DMS53 treated with DMSO at 0.1 percent for 48 hours (cell line): ENCODE results near the gene CPNE5.
"Not testable (repeated sequence)": the region's sequence is repeated elsewhere in the genome, so short reads cannot be mapped to it uniquely, and the experiment has no call there.

ENCODE experiments used
- DNase-seq: peaks from one replicate; lab custom pipeline; 2025; ENCODE audit not compliant: unreplicated experiment; lab: John Stamatoyannopoulos, UW

Gene CPNE5

DNA sequence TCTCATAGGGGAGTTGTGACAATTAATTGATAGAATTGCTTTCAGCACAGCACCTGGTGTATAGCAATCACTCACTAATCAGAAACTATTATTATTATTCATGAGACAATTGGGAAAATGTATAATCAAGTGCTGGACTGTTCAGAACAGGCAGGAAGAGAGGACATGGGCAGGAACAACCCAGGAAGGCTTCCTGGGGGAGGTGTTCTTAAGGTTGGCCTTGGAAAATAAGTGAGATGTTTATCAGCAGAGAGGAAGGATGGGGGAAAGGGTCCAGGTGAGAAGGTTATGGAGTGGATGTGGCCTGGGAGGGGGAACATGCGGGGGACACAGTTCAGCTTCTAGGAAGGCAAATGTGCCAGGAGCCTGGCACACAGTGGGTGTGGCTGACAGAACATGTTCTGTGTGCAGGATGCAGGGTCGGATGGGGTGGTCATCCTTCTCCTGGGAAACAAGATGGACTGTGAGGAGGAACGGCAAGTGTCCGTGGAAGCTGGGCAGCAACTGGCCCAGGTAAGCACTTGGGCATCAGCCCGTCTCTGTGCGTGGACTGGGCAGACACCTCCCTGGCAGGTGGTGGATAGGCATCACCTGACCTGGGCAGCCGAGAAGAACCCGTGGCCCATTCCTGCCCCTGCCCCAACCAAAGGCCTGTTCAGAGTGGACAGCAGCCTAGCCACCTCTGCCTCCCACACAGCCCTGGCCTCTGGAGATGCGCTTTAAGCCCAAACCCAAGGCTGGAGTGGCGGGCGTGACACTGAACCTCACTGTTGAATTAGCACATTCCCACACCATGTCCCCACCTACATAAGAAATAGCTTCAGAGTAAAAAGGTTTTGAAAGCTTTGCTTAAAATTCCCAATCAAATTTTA is 110.7 kb downstream of the CPNE5 start:
- no peak for DNase-seq

DNA sequence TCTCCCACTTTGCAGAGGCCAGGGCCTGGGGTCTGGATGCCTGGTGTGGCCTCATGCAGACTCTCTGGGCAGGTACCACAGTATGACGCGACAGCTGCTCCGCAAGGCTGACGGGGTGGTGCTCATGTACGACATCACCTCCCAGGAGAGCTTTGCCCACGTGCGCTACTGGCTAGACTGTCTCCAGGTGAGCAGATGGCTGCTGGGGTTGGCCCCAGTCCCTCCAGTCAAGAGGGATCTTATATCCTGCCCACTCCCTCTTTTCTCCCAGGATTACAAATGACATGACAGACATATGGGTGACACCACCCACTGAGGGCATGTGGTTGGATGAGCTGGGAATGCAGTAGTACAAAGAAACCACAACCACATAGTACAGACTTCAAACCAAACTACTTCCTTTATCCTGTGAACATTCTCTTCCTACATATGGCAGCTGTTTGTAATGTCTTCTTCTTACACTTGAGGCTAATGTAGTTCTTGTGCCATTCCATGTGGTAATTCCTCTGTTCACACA is 111.7 kb downstream of the CPNE5 start:
- no peak for DNase-seq

DNA sequence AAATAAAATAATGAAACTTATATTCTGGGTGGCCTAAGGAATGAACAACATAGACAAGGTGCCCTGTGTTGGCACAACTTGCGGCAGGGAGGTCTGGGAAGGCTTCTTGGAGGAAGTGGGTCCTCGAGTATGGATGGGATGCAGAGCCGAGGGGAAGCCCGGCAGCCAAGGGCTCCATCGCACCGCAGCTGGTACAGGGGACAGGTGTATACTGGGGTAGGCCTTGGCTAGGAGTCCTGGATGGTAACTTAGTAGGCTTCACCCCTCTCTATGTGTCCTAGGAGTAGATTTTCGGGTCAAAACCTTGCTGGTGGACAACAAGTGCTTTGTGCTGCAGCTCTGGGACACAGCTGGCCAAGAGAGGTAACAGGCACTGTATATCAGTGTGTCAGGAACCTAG is 113.7 kb downstream of the CPNE5 start:
- DNase-seq, result no peak

DNA sequence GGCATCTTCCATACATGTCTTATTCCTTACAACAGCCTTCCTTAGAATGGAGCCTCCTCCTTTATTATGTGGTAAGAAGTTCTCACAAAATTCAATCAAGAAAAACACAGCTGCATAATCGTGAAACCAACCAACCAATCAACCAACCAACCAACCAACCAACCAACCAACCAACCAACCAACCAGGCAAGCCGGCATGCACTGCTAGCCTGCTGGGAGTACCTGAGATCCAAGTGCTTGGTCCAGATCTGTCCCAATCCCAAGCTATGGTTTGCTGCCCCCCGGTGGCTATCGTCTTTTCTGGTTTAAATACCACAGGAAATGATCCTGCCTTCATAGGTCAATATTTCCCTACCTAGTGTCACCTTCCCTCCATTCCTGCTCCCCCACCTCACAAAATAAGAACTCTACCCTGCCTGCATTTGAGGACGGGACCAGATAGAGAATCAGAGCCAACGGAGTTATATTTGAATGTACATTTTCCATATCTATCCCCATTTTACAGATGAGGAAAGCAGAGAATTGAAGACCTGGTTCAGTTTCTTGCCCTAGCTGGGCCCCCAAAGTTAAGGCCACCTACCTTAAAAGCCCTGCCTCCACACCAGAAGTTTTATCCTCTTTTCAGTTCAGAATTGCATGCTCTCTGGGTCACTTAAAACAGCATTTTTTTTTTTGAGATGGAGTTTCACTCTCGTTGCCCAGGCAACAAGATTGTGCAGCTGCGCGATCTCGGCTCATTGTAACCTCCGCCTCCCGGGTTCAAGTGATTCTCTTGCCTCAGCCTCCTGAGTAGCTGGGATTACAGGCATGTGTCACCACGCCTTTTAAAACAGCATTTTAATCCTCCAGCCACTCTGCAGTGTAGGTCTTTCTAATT is 114.5 kb downstream of the CPNE5 start:
- DNase-seq, result peak; percentile 41

DNA sequence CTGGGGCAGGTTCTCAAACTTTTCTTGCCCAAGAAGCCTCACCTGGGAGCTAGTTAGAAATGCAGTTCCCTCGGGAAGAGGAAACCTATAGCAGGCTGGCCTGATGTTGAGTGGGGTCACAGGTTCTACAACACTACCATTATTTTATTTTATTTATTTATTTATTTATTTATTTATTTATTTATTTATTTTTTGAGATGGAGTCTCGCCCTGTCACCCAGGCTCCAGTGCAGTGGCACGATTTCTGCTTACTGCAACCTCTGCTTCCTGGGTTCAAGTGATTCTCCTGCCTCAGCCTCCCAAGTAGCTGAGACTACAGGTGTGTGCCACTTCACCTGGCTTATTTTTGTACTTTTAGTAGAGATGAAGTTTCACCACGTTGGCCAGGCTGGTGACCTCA is 115.3 kb downstream of the CPNE5 start:
- not testable (repeated sequence) for DNase-seq

DNA sequence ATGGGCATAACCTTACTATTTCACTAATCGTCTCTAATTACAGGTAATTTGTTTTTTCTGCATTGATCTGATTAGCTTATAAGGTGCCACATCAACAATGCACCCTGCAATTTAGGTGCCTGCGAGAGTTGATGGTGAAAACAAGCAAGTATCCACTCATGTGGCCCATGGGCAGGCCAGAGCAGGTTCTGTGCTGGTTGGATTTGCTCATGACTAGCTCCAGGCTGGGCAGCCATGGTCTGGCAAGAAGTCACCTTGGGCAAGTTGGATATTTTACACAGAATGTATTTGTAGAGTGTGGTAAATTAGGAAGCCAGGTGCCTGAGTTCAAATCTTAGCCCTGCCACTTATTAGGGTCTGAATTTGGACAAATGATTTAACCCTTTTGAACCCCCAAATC is 116.4 kb downstream of the CPNE5 start:
- no peak for DNase-seq

DNA sequence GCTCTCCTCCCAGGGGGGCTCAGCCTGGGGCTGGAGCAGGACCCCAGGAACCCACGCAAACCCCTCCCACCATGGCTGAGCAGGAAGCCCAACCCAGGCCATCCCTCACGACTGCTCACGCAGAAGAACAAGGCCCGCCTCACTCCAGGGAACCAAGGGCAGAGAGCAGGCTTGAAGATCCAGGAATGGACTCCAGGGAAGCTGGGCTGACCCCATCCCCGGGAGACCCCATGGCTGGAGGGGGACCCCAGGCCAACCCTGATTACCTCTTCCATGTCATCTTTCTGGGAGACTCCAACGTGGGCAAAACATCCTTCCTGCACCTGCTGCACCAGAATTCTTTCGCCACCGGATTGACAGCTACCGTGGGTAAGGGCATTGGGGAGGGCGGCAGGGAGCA is 116.9 kb downstream of the CPNE5 start:
- DNase-seq, result no peak

DNA sequence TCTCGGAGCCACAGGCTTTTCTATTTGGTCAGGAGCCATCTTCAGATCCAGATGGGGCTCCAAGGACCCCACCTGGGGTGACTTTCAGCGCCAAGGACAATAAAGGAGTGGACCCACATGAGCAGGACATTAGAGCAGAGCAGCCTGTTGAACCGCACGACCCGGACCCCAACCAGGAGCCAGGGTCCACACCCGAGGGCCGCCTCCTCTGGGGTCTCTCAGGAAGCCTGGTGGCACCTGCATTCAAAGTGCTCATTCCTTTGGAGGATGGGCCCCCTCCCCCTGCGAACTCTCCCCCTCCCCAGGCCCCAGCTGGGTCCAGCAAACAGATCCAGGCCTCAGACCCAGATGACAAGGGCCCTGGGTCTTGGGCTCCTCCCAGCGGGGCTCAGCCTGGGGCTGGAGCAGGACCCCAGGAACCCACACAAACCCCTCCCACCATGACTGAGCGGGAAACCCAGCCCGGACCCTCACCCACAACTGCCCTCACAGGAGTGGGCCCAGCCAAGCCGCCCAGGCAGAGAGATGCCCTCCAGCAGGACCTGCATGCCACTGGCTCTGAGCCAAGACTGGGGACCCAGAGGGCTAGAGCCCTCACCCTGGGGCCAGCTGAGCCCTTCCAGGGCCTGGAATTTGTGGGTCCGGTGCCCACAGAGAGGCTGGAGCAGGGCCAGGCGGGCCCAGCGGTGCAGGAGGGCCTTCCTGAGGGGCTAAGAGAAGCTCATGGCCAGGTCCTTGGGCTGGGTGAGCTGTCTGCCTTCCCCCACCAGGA is 117.7 kb downstream of the CPNE5 start:
- no peak for DNase-seq

DNA sequence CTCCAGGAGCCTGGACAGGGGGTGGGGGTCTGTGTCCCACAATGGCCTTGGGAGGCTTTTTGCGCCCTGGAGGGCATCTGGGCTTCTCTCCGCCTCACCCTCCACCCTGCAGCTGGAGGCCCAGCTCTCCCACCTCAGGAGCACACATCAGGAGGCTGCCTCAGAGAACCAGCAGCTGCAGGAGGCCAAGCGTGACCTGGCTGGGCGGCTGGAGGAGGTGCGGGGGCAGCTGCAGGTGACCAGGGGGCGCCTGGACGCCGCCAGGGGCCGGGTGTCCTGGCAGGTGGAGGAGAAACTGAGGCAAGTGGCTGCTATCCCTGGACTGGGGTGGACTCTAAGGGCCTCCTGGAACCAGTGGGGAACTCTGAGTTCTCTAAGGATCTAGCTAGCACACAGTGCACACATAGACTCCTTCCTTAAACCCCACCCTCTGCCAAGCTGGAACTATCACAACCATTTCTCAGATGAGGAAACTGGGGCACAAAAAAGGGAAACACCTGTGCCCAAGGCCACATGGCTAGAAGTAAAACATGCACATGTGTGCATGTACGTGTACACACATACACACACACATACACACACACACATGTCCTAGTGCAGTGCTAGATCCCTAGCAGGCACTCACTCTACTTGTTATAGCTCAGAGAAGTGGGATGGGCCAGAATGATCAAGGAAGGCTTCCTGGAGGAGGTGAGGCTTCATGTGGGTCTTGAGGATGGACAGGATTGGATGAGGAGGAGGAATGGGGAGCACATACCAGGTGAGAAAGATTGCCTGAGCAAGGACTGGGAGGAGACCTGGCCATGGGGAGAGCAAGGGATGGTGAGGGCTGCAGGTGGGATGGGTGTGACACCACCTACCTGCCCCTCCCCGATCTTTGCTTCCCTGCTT is 118.7 kb downstream of the CPNE5 start:
- peak; percentile 23 for DNase-seq

DNA sequence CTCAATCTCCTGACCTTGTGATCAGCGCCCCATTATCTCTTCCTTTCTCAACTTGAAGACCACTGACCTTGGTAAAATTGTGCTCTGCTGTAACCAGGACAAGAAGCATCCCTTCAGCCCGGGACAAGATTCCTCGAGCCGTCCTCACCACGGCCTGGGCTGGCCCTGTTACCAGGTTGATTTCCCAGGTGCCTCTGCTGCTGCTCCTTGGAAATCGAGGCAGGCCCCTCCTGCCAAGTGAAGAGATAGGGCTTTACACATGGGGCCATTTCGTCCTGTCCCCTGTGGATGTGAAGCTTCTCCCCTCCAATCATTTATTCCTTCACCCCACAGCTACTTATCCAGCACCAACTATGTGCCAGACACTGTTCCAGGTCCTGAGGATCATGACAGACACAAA is 120.1 kb downstream of the CPNE5 start:
- DNase-seq, result no peak

DNA sequence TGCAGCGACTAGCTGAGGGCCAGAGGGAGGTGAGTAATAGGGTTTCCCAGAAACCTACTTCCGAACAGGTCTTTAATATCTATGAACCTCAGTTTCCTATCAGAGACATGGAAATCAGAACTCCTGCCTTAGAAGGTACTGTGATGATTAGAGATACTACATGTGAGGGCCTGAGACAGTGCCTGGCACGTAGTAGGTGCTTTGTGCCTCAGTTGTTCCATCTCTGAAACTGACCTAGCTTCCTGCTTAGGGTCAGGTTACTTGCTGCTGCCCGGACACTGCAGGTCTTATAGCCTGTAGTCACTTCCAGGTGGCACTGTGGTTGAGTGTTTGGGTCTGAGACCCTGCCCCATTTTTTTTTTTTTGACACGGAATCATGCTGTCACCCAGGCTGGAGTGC is 120.7 kb downstream of the CPNE5 start:
- DNase-seq, result no peak

DNA sequence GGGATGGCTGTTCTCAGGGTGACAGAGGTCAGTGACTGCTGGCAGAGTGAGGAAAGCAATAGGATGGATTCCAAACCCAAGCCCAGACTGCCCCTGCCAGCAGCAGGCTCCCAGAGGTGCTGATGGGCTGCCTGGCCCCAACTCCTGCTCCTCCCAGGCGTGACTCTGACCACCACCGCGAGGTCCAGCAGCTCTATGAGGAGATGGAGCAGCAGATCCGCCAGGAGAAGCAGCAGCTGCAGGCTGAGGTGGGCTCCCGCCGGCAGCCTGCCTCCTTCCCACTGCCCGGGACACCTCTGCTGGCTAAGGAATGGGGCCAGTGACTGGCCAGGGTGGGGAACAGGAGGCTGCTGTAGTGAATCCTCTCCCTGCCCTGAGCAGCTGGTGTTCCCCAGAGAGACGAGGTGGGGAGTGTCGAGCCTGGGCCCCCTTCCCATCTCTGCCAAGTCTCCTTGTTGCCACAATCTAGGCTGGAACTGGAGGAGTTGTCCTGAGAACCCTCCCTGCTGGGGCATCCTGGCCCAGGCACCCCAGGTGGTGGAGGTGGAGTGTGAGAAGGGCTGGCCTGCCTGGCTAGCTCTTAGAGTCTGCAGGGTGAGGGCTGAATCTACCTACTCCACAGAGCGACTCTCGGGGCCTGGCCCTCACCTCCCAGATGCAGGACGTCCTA is 121.2 kb downstream of the CPNE5 start:
- DNase-seq, result no peak

DNA sequence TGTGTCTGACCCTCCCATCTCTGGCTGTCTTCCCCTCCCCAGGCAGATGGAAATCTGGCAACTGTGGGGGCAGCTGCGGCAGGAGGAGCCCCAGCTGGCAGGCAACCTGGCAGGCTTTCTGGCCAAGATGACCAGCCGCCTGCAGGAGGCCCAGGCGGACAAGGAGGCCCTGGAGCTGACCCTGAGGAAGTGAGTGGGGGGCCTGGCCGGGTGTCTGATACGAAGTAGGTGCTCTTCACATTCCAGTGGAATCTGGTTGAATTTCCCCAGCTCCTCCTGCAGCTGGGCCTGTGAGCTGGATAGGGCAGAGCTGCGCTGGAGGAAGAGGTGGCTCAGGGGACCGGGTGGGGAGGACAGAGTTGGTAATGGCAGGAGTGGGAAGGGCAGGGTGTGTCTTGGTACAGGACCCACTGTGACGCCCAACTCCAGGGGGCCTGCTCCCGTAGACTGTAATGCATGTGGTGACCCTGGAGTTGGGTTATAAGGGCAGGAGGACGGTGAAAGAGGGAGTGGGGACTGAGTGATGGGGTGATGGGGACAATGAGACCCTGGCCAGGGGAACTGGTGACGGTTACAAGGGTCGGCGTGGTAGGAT is 121.9 kb downstream of the CPNE5 start:
- no peak for DNase-seq

DNA sequence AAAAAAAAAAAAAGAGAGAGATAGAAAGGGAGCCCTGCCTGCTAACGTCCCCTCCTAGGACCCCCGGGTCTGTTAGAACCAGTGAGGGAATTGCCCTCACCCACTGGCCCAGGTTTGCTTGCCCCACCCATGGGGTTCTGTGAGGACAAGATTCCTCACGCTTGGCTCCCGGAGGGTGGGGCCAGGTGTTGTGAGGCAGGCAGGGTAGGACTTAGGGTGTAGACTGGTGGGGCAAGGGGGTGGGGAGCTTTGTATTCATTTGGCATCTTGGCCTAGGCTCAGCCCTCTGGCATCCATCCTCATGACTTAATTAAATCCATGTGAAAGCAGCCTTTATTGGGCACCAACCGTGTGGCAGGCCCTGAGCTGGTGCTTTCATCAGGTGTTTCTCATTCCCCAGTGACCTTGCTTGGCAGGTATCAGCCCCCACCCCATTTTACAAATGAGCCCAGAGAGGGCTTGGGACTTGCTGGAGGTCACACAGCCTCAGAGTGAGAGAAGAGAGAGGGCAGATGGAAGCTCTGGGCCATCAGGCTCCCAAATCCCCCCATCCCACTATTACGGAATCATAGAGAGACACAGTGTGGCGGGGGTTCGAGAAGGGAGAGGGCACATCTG is 122.7 kb downstream of the CPNE5 start:
- DNase-seq, result no peak

DNA sequence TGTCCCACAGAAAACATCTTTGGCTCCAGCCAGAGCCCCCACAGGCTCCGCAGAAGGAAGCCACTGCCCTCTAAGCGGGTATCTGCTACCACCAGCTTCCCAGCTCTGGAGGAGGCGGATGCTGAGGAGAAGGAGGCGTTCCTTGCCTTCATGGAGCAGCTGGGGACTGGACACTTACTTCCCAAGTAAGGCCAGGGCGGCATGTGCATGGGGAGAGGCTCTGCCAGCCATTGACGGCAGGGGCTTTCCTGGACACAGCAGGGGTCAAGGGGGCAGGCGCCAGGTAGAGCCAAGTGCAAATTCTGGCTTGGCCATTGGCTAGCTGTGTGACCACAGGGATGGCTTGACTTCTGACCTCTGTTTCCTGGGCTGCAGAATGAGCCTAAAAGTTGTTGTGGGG is 123.8 kb downstream of the CPNE5 start:
- no peak for DNase-seq

DNA sequence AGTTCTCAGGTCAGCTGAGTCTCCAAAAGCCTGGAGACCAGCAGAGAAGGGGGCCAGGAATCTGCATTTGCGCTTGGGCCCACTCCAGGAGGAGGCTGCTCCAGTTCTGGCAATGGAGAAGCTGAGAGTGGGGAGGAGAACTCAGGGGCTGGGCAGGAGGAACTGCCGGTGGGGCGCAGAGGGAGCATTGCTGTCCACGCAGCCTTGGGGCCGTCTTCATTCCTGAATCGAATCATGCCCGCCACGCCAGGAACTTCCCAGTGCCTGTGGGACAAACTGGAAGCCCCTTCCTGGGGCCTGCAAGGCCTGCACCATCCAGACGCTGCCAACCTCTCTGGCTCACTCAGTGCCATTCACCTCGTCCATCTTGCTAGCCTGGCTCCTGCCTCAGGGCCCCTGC is 124.7 kb downstream of the CPNE5 start:
- DNase-seq, result no peak

DNA sequence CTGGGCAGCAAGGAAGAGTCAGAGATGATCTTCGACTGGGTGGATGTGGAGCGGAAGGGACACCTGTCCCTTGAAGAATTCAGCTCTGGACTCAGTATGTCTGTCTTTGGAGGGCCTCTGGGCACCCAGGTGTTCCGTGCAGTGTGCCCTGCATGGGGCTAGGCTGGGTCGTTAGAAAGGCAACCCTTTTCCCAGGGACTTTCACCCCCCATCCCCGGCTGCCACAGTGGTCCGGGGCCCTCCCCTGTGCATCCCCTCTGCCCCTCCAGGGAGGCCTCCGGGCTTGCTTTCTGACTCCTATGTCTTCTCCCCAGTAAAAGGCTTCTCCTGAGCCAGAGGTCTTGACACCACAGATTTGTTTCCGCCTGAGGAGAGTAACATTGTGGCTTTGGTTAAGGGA is 125.4 kb downstream of the CPNE5 start:
- no peak for DNase-seq

DNA sequence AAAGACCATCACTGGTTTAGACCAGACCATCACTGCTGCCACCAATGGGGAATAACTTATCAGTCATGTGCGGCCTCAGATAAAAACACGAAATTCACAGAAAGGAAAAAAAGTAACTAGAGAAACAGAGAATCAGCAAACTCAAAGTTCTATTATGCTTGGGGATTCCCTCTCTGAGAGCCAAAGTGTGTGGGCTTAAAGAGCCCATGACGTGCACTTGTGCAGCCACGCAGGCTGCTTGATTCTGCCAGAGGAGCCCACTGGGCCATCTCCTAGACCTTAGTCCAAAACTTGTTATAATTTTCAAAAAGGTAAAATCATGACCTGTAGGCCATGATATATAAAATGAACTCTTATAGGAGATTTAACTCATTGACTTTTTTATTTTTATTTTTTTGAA is 126.4 kb downstream of the CPNE5 start:
- DNase-seq, result no peak

DNA sequence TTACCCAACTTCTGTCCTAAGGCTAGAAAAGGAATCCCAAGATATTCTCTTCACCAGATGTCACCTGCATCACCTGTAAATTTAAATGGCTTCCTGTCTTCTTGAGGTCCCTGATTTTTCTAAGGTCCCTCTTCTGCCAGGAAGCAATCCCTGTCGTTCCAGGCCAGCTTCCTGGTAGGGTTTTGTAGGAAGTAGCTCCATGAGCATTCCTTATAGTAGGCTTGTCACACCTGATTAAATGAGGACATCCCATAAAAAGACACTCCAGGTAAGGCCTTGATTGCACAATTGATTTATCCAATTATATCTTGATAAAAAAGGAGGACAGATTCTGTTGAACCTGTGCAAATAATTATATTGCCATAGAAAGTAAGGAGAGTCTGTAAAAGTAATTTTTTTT is 132.9 kb downstream of the CPNE5 start:
- DNase-seq, result no peak
